T-helper 22 cell (primary cell): ENCODE measurements around the gene CISH.

ENCODE experiments used
- DNase-seq: peaks from one replicate; pipeline ENCODE4 v3.0.0-alpha.2; 2020; ENCODE audit warnings: low read depth

CISH gene

GRCh38 chr3:50637011-50637410, 25.4 kb upstream of the CISH start:
- no peak for DNase-seq

- no peak for DNase-seq
Observed at GRCh38 chr3:50635066-50635465, 23.5 kb upstream of the CISH start.

- DNase-seq = no peak
Observed at GRCh38 chr3:50633230-50633790, 21.7 kb upstream of the CISH start.

GRCh38 chr3:50632450-50632849, 20.9 kb upstream of the CISH start:
- no peak for DNase-seq

GRCh38 chr3:50630877-50631276, 19.3 kb upstream of the CISH start:
- DNase-seq = no peak

- DNase-seq = no peak
Observed at GRCh38 chr3:50630394-50630793, 18.8 kb upstream of the CISH start.

GRCh38 chr3:50628601-50629000, 17.0 kb upstream of the CISH start:
- no peak for DNase-seq

- DNase-seq = no peak
Observed at GRCh38 chr3:50627407-50628051, 16.0 kb upstream of the CISH start.

- DNase-seq = no peak
Observed at GRCh38 chr3:50626401-50626800, 14.8 kb upstream of the CISH start.

- DNase-seq = no peak
Observed at GRCh38 chr3:50625231-50626182, 13.9 kb upstream of the CISH start.

- no peak for DNase-seq
Observed at GRCh38 chr3:50624634-50625033, 13.1 kb upstream of the CISH start.

- DNase-seq = no peak
Observed at GRCh38 chr3:50623840-50624474, 12.4 kb upstream of the CISH start.

GRCh38 chr3:50622881-50623280, 11.3 kb upstream of the CISH start:
- DNase-seq = no peak

- no peak for DNase-seq
Observed at GRCh38 chr3:50620820-50621219, 9.2 kb upstream of the CISH start.

GRCh38 chr3:50620420-50620819, 8.8 kb upstream of the CISH start:
- DNase-seq = no peak

GRCh38 chr3:50617911-50618481, 6.4 kb upstream of the CISH start:
- DNase-seq = no peak

- DNase-seq = no peak
Observed at GRCh38 chr3:50617096-50617791, 5.7 kb upstream of the CISH start, which contains the start of gene MAPKAPK3. MAPKAPK3 (plus strand) TSS chr3:50617151; CDS start chr3:50617566, 415 bp downstream.

- DNase-seq = peak; percentile 92
Observed at GRCh38 chr3:50616770-50617095, 5.2 kb upstream of the CISH start.

- DNase-seq = peak; percentile 73
Observed at GRCh38 chr3:50616003-50616769, 4.6 kb upstream of the CISH start.

- no peak for DNase-seq
Observed at GRCh38 chr3:50615190-50615589, 3.6 kb upstream of the CISH start.
